ENCODE measurements around the gene OSBPL9. TPM values are rescaled to one million over a fixed set of nuclear protein-coding genes. Genes with fewer than 3 reads are reported as not detected.

The OSBPL9 gene
- total RNA-seq, 1 donor from 2014 or later: 91.2 TPM

GRCh38 chr1:51570063-51570710 is 46.7 kb upstream of the OSBPL9 start:
- no peak for DNase-seq (ENCODE audit: low spot score)
- H3K4me3 Mint-ChIP-seq (ENCODE audit: unreplicated experiment): no peak overlapping the region
- H3K36me3 Mint-ChIP-seq (ENCODE audit: low read depth, unreplicated experiment): no peaks in the 10 kb centered on the region
- H3K9me3 Mint-ChIP-seq (ENCODE audit: unreplicated experiment): no peaks in the 10 kb centered on the region
- H3K4me1 Mint-ChIP-seq (ENCODE audit: unreplicated experiment): peaks cover 36% of the 10 kb centered on the region
- peaks cover 9% of the 10 kb centered on the region for H3K27me3 Mint-ChIP-seq (ENCODE audit: unreplicated experiment)
- H3K27ac Mint-ChIP-seq (ENCODE audit: unreplicated experiment): peak overlapping the region; percentile 96
- TF ChIP-seq CTCF (IDR thresholded peaks at IDR 0.05; ENCODE audit: unreplicated experiment): no peak

GRCh38 chr1:51572365-51572764 is 44.5 kb upstream of the OSBPL9 start:
- DNase-seq (ENCODE audit: low spot score): no peak
- H3K27me3 Mint-ChIP-seq (ENCODE audit: unreplicated experiment): peaks cover 6% of the 10 kb centered on the region
- no peak overlapping the region for H3K27ac Mint-ChIP-seq (ENCODE audit: unreplicated experiment)
- H3K4me1 Mint-ChIP-seq (ENCODE audit: unreplicated experiment): peaks cover 46% of the 10 kb centered on the region
- no peak for TF ChIP-seq CTCF (IDR thresholded peaks at IDR 0.05; ENCODE audit: unreplicated experiment)
- H3K9me3 Mint-ChIP-seq (ENCODE audit: unreplicated experiment): no peaks in the 10 kb centered on the region
- no peak overlapping the region for H3K4me3 Mint-ChIP-seq (ENCODE audit: unreplicated experiment)
- H3K36me3 Mint-ChIP-seq (ENCODE audit: low read depth, unreplicated experiment): no peaks in the 10 kb centered on the region

GRCh38 chr1:51574796-51575195 is 42.1 kb upstream of the OSBPL9 start:
- Mint-ChIP-seq H3K4me3 (ENCODE audit: unreplicated experiment) (no peak overlapping the region), H3K27ac (ENCODE audit: unreplicated experiment) (no peak overlapping the region), H3K36me3 (ENCODE audit: low read depth, unreplicated experiment) (no peaks in the 10 kb centered on the region), H3K4me1 (ENCODE audit: unreplicated experiment) (peaks cover 31% of the 10 kb centered on the region), H3K9me3 (ENCODE audit: unreplicated experiment) (no peaks in the 10 kb centered on the region), H3K27me3 (ENCODE audit: unreplicated experiment) (peaks cover 4% of the 10 kb centered on the region)
- TF ChIP-seq CTCF (IDR thresholded peaks at IDR 0.05; ENCODE audit: unreplicated experiment): no peak
- DNase-seq (ENCODE audit: low spot score): no peak

GRCh38 chr1:51575406-51576084 is 41.3 kb upstream of the OSBPL9 start:
- no peak for DNase-seq (ENCODE audit: low spot score)
- no peak for TF ChIP-seq CTCF (IDR thresholded peaks at IDR 0.05; ENCODE audit: unreplicated experiment)
- Mint-ChIP-seq H3K4me3 (ENCODE audit: unreplicated experiment) (no peak overlapping the region), H3K9me3 (ENCODE audit: unreplicated experiment) (no peaks in the 10 kb centered on the region), H3K27ac (ENCODE audit: unreplicated experiment) (no peak overlapping the region), H3K4me1 (ENCODE audit: unreplicated experiment) (peaks cover 24% of the 10 kb centered on the region), H3K36me3 (ENCODE audit: low read depth, unreplicated experiment) (no peaks in the 10 kb centered on the region), H3K27me3 (ENCODE audit: unreplicated experiment) (peaks cover 1% of the 10 kb centered on the region)

GRCh38 chr1:51576085-51576444 is 40.8 kb upstream of the OSBPL9 start:
- Mint-ChIP-seq H3K9me3 (ENCODE audit: unreplicated experiment) (no peaks in the 10 kb centered on the region), H3K27me3 (ENCODE audit: unreplicated experiment) (peaks cover 1% of the 10 kb centered on the region), H3K4me1 (ENCODE audit: unreplicated experiment) (peaks cover 20% of the 10 kb centered on the region), H3K4me3 (ENCODE audit: unreplicated experiment) (no peak overlapping the region), H3K27ac (ENCODE audit: unreplicated experiment) (no peak overlapping the region), H3K36me3 (ENCODE audit: low read depth, unreplicated experiment) (no peaks in the 10 kb centered on the region)
- DNase-seq (ENCODE audit: low spot score): no peak
- TF ChIP-seq CTCF (IDR thresholded peaks at IDR 0.05; ENCODE audit: unreplicated experiment): no peak
